SU-DHL-6 (cell line): ENCODE data around the gene CCDC106.

Source experiments
- H2AFZ ChIP-seq: fragments of 200-600 bp; sonication (generic); 2 replicates; pipeline ENCODE4 v1.6.1; 2014; ENCODE audit warnings: low read depth, mild to moderate bottlenecking, moderate library complexity, mixed read lengths, antibody characterized with exemption, low read length; ENCODE audit not compliant: severe bottlenecking
- H3F3A ChIP-seq: fragments of 200-600 bp; shearing (Covaris generic); 2 replicates; pipeline ENCODE4 v1.6.0; 2016; ENCODE audit warnings: antibody characterized with exemption, mild to moderate bottlenecking; ENCODE audit not compliant: insufficient read depth
- H3K27ac ChIP-seq: fragments of 200-600 bp; sonication (generic); 2 replicates; pipeline ENCODE4 v1.5.1; 2016; ENCODE audit warnings: low read depth, mild to moderate bottlenecking, low read length, moderate library complexity, mixed read lengths
- H3K27me3 ChIP-seq: fragments of 200-600 bp; sonication (generic), shearing (Covaris generic); 2 replicates; pipeline ENCODE4 v1.6.0; 2014; ENCODE audit warnings: mild to moderate bottlenecking, low read length
- H3K36me3 ChIP-seq: fragments of 200-600 bp; sonication (generic); 2 replicates; pipeline ENCODE4 v1.6.1; 2014; ENCODE audit warnings: mild to moderate bottlenecking, low read length, mixed read lengths
- H3K4me2 ChIP-seq: fragments of 300-600, 200-600 bp; shearing (Covaris generic), sonication (generic); 2 replicates; pipeline ENCODE4 v1.6.0; 2014; ENCODE audit warnings: low read length, low read depth, mild to moderate bottlenecking; ENCODE audit not compliant: poor library complexity, severe bottlenecking
- H3K4me3 ChIP-seq: fragments of 200-600 bp; sonication (generic); 2 replicates; pipeline ENCODE4 v1.5.1; 2014; ENCODE audit warnings: antibody characterized with exemption, low read length, mild to moderate bottlenecking, mixed read lengths; ENCODE audit not compliant: insufficient read depth, poor library complexity, severe bottlenecking
- H3K79me2 ChIP-seq: fragments of 200-600 bp; sonication (generic); 2 replicates; pipeline ENCODE4 v1.6.1; 2014; ENCODE audit warnings: mild to moderate bottlenecking, low read length, moderate library complexity; ENCODE audit not compliant: insufficient read depth
- H3K9ac ChIP-seq: fragments of 200-600 bp; sonication (generic); 2 replicates; pipeline ENCODE4 v1.7.0; 2014; ENCODE audit warnings: mild to moderate bottlenecking, low read length
- H3K9me2 ChIP-seq: fragments of 200-600 bp; sonication (generic); replicated peaks from 2 replicates; pipeline ENCODE4 v1.6.1; 2014; ENCODE audit warnings: low read length; ENCODE audit not compliant: insufficient read depth
- H3K9me3 ChIP-seq: fragments of 200-600 bp; sonication (generic); 2 replicates; pipeline ENCODE4 v1.6.1; 2014; ENCODE audit warnings: low read length, mixed read lengths; ENCODE audit not compliant: insufficient read depth
- H4K20me1 ChIP-seq: fragments of 200-600 bp; sonication (generic); 2 replicates; pipeline ENCODE4 v1.6.1; 2014; ENCODE audit warnings: low read depth, mild to moderate bottlenecking, antibody characterized with exemption, low read length, moderate library complexity, mixed read lengths
- EZH2phosphoT487 ChIP-seq: fragments of 200-600 bp; sonication (generic), shearing (Covaris generic); conservative IDR thresholded peaks from 2 replicates; pipeline ENCODE4 v1.6.1; 2018; ENCODE audit warnings: mild to moderate bottlenecking, antibody characterized with exemption, low read length, moderate library complexity, mixed read lengths
- TF ChIP-seq, protein P1 (sequence below): fragments of 200-600 bp; sonication (generic); IDR thresholded peaks from one replicate; pipeline ENCODE4 v1.5.1; 2017; ENCODE audit warnings: antibody characterized with exemption, mild to moderate bottlenecking, low read length, moderate library complexity; ENCODE audit not compliant: insufficient read depth, poor library complexity, severe bottlenecking

CCDC106 gene

DNA sequence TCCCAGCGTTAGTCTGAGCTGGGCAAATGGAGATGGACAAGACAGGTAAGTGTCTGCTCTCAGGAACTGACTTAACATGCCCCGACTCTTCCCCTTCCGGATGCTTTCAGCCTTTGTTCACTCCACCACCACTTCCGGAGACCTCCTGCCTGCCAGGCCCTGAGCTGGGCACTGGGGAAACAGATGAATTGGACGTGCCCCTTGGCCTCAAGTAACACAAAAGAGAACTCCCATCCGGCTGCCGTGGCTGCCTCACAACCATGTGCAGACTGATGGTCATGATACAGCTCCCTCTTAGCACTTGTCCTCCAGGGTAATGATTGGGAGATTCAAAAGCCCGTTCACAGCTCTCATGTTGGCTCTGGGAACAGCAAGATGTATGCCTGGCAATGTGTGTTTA, 30.6 kb upstream of the CCDC106 start:
- H4K20me1 ChIP-seq = no peaks in the 10 kb centered on the region
- H3K27ac ChIP-seq = no peak overlapping the region
- no peaks in the 10 kb centered on the region for H3K9me2 ChIP-seq
- peaks cover 6% of the 10 kb centered on the region; the same call in 1 of the 2 replicates for H3F3A ChIP-seq
- no peak overlapping the region for H2AFZ ChIP-seq
- no peaks in the 10 kb centered on the region for H3K27me3 ChIP-seq
- H3K4me2 ChIP-seq = no peak overlapping the region
- H3K9ac ChIP-seq = no peak overlapping the region
- TF ChIP-seq, protein P1, sequence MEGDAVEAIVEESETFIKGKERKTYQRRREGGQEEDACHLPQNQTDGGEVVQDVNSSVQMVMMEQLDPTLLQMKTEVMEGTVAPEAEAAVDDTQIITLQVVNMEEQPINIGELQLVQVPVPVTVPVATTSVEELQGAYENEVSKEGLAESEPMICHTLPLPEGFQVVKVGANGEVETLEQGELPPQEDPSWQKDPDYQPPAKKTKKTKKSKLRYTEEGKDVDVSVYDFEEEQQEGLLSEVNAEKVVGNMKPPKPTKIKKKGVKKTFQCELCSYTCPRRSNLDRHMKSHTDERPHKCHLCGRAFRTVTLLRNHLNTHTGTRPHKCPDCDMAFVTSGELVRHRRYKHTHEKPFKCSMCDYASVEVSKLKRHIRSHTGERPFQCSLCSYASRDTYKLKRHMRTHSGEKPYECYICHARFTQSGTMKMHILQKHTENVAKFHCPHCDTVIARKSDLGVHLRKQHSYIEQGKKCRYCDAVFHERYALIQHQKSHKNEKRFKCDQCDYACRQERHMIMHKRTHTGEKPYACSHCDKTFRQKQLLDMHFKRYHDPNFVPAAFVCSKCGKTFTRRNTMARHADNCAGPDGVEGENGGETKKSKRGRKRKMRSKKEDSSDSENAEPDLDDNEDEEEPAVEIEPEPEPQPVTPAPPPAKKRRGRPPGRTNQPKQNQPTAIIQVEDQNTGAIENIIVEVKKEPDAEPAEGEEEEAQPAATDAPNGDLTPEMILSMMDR = no peak
- TF ChIP-seq EZH2phosphoT487 = no peak
- no peaks in the 10 kb centered on the region for H3K36me3 ChIP-seq
- H3K4me3 ChIP-seq = no peak overlapping the region
- H3K79me2 ChIP-seq = no peaks in the 10 kb centered on the region
- H3K9me3 ChIP-seq = no peaks in the 10 kb centered on the region

DNA sequence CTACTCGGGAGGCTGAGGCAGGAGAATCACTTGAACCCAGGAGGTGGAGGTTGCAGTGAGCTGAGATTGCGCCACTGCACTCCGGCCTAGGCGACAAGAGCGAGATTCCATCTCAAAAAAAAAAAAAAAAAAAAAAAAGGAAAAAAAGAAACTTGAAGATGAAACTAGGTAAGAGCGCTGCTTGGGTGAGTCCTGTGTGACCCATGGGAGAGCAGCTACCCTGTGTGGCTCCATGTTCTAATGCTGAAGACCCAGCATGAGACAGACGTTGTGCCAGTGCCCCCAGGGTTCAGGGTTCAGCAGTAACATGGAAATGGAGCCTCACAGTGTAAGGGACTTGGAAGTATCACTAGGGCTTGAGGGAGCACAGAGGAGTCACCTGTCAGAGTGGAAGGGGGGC, 29.6 kb upstream of the CCDC106 start:
- H3K4me2 ChIP-seq = no peak overlapping the region
- no peak overlapping the region for H3K4me3 ChIP-seq
- H3K9ac ChIP-seq = no peak overlapping the region
- no peaks in the 10 kb centered on the region for H3K9me2 ChIP-seq
- TF ChIP-seq, protein P1 = no peak
- no peak for TF ChIP-seq EZH2phosphoT487
- no peaks in the 10 kb centered on the region for H3K79me2 ChIP-seq
- H3K36me3 ChIP-seq = no peaks in the 10 kb centered on the region
- H2AFZ ChIP-seq = no peak overlapping the region
- H4K20me1 ChIP-seq = no peaks in the 10 kb centered on the region
- no peak overlapping the region for H3K27ac ChIP-seq
- H3K27me3 ChIP-seq = no peaks in the 10 kb centered on the region
- no peaks in the 10 kb centered on the region for H3K9me3 ChIP-seq
- peaks cover 12% of the 10 kb centered on the region for H3F3A ChIP-seq

DNA sequence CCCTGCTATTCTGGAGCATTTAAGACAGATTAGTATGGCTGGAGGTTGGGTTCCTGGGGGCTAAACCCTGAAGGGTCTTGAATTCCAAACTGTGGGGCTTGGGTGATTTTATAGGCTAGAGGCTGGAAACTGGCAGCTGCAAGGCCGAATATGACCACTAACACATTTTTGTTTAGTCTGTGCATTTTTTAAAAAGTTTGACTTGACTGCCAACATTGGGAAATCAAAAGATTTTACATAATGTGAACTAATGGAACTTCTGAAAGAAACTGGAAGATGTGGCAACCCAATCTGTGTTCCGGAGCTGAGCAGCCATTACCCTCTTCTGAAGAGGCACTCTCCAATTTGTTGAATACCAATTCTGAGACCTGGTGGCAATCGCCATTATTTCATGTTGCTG, 28.7 kb upstream of the CCDC106 start:
- H3K4me3 ChIP-seq = no peak overlapping the region
- no peaks in the 10 kb centered on the region for H3K36me3 ChIP-seq
- H4K20me1 ChIP-seq = no peaks in the 10 kb centered on the region
- H3K9me3 ChIP-seq = no peaks in the 10 kb centered on the region
- H3K4me2 ChIP-seq = no peak overlapping the region
- H3K27ac ChIP-seq = no peak overlapping the region
- peaks cover 18% of the 10 kb centered on the region for H3F3A ChIP-seq
- H3K79me2 ChIP-seq = no peaks in the 10 kb centered on the region
- no peak overlapping the region for H2AFZ ChIP-seq
- no peak overlapping the region for H3K9ac ChIP-seq
- no peaks in the 10 kb centered on the region for H3K27me3 ChIP-seq
- no peaks in the 10 kb centered on the region for H3K9me2 ChIP-seq
- TF ChIP-seq, protein P1 = no peak
- no peak for TF ChIP-seq EZH2phosphoT487
